MV-4-11 (cell line): ENCODE results near the gene TIAL1.
A peak's percentile ranks its signal among the peaks of the same experiment; 100 is the strongest.
"Not testable (repeated sequence)": the region's sequence is repeated elsewhere in the genome, so short reads cannot be mapped to it uniquely, and the experiment has no call there.

Experiments
- DNase-seq: peaks from one replicate; lab custom pipeline; 2025; lab: John Stamatoyannopoulos, UW

Gene TIAL1

GRCh38 chr10:119596537-119597404 is at the start of gene TIAL1:
Gene TIAL1 (minus strand): TSS chr10:119596964. CDS start chr10:119596465, 499 bp downstream.
- peak; percentile 100 for DNase-seq

DNA sequence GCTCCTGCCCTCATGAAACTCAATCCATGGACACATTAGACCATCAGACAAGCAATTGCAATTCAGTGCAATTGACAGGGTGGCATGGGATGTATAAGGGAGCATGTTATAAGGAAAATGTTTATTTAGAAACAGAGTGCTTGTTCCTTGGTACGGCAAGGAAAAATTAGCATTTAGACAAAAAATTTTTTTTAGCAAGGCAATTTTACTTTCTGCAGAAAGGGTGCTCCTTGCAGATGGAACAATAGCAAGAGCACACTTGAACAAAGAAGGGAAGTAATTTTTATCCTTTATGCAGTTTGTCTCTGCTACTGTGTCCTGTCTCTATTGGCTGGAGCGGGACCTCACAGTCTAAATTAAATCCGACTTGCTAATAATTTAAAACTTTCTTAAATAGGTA is 48.2 kb upstream of the TIAL1 start:
- no peak for DNase-seq

DNA sequence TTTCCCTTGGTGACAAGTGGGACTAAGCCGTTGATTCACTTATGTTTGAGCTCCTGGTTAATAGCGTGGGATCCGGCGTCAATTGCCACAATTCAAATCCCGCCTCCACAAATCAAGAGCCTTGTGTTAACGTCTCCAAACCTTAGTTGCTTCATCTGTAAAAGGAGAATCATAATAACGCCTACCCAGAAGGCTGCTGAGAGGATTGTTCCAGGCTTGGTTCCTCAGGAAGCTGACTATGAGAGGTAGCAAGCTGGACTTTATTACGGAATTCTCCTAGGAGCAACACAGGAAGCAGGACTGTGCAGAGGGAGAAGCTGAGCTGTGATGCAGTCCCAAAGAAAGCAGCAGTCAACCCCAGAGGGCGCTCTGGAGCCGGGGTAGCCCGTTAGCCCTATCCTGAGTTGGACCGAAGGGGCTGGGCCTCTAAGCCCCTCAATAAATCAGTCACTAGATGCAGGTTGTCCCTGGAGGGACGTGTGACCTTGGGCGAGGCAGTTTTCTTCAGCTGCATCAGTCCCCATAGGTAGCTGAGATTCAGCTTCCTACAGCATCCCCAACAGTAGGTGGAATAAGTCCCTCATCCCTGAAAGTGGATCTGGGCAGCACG is 47.5 kb upstream of the TIAL1 start:
- DNase-seq = no peak

GRCh38 chr10:119643306-119644204 is 46.8 kb upstream of the TIAL1 start:
- DNase-seq = no peak

GRCh38 chr10:119642556-119643111 is 45.9 kb upstream of the TIAL1 start:
- DNase-seq = no peak

GRCh38 chr10:119640875-119641526 is 44.2 kb upstream of the TIAL1 start:
- DNase-seq = no peak

GRCh38 chr10:119640384-119640783 is 43.6 kb upstream of the TIAL1 start:
- DNase-seq = no peak

GRCh38 chr10:119638982-119639381 is 42.2 kb upstream of the TIAL1 start:
- no peak for DNase-seq

GRCh38 chr10:119637631-119638030 is 40.9 kb upstream of the TIAL1 start:
- DNase-seq = no peak

GRCh38 chr10:119634219-119634544 is 37.4 kb upstream of the TIAL1 start:
- DNase-seq = peak; percentile 41

DNA sequence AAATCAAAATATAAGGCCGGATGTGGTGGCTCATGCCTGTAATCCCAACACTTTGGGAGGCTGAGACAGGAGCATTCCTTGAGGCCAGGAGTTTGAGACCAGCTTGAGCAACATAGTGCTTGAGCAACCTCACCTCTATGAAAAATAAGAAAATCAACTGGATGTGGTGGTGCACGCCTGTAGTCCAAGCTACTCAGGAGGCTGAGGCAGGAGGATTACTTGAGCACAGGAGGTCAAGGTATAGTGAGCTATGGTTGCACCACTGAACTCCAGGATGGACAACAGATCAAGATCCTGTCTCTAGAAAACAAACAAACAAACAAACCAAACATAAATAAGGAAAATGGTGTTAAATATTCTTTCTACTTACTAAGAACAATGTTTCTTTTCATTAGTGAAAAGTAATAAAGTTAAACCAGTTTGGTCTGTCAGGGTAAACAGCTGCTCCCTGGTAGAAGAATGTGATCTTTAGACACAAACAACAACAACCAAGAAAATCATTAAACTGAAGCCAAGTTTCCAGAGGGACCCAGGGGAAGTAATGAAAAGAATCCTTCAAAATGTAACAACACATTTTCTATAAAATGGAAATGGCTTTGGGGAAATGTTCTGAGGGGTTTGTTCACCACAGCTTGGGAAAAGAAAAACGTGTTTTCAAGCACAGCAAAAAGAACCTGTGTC is 36.9 kb upstream of the TIAL1 start:
- no peak for DNase-seq

GRCh38 chr10:119630300-119630699 is 33.5 kb upstream of the TIAL1 start:
- DNase-seq = no peak

DNA sequence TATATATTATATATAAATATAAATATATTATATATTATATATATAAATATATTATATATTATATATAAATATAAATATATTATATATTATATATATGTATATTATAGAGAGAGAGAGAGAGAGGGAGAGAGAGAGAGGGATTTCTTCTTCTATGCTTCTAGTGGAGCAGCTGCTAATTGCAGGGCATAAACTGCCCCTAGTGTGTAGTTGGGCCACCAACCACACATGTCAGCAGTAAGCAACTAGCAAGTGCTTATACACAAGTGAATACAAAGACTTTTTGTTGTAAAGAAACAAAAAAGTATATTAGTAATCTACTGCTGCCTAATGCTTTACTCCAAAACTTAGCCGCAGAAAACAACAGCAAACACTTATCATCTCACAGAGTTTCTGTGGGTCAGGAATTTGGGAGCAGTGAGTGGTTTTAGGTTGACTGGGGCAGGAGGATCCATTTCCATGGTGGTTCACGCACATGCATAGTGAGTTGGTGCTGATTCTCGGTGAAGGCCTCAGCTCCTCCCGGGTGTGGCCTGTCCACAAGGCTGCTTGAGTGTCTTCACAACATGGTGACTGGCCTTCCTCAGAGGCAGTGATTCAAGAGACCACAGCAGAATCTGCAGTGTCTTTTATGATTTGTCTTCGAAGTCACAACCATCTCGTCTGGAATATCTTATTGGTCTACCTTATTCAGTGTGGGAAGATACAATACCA is 29.0 kb upstream of the TIAL1 start:
- DNase-seq = no peak

GRCh38 chr10:119621078-119621384 is 24.3 kb upstream of the TIAL1 start:
- no peak for DNase-seq

- peak; percentile 24 for DNase-seq
Measured at GRCh38 chr10:119620241-119621077, 23.7 kb upstream of the TIAL1 start.

DNA sequence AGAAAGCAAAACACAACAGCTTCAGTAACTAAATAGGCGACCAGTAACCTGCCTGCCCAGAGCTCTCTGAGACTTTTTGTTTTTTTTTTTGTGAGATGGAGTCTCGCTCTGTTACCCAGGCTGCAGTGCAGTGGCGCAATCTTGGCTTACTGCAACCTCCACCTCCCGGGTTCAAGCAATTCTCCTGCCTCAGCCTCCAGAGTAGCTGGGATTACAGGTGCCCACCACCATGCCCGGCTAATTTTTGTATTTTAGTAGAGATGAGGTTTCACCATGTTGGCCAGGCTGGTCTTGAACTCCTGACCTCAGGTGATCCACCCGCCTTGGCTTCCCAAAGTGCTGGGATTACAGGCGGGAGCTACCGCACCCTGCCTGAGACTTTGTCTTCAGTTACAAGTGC is 23.0 kb upstream of the TIAL1 start:
- DNase-seq = not testable (repeated sequence)

DNA sequence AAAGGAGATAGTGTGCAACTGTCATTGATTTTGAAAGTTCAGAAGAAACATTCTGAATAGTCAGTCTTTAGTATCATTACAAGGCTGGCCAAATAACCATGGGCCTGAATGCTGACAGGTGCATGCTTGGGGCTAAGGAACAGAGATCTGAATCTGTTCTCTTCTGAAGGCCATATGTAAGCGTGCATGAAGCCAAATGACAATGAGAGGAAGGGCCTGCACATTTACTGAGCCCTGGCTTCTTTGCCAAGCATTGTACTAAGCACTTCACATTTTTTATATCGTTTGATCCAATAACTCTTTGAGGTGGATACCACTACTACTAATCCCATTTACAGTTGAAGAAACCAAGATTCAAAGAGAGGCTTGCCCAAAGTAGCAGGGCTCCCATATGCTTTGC is 22.5 kb upstream of the TIAL1 start:
- no peak for DNase-seq

- no peak for DNase-seq
Measured at GRCh38 chr10:119616882-119617570, 20.3 kb upstream of the TIAL1 start.

- DNase-seq = no peak
Measured at GRCh38 chr10:119614686-119615085, 17.9 kb upstream of the TIAL1 start.
